GM06990 (cell line): ENCODE measurements around the gene EXOC8.

Experiments
- DNase-seq: peaks from one replicate; pipeline ENCODE4 v3.0.0-alpha.2; 2011; ENCODE audit not compliant: insufficient read length; ENCODE audit errors: extremely low read depth
- H3K27me3 ChIP-seq: replicated peaks from 2 replicates; pipeline ENCODE4 v1.6.0; 2011; ENCODE audit warnings: low read length; ENCODE audit not compliant: control insufficient read depth, insufficient read depth
- H3K36me3 ChIP-seq: 2 replicates; pipeline ENCODE4 v1.5.1; 2011; ENCODE audit warnings: low read length; ENCODE audit not compliant: control insufficient read depth, insufficient read depth
- H3K4me3 ChIP-seq: replicated peaks from 2 replicates; pipeline ENCODE4 v1.5.1; 2011; ENCODE audit warnings: low read depth, mild to moderate bottlenecking, control low read depth, low read length
- TF ChIP-seq, protein P1 (sequence below): IDR thresholded peaks from 2 replicates; pipeline ENCODE4 v1.5.1; 2011; ENCODE audit warnings: low read length, control low read depth, mild to moderate bottlenecking, inconsistent platforms; ENCODE audit not compliant: insufficient read depth, poor library complexity, severe bottlenecking

Gene EXOC8

DNA sequence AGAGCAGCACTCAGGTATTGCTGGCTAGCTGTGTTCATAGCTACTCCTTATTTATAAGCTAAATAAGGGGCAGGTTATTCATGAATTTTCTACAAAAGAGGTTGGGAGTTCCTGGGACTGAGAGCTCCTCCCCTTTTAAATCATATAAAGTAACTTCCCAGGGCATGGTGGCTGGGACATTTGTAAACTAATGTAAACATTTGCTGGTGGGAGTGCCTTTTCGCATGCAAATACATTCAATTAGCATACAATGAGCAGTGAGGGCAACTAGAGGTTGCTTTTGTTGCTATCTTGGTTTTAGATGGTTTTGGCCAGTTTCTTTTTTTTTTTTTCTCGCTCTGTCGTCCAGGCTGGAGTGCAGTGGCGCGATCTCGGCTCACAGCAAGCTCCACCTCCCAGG lies 53.2 kb downstream of the EXOC8 start:
- Histone ChIP-seq H3K36me3 (no peaks in the 10 kb centered on the region), H3K27me3 (no peaks in the 10 kb centered on the region), H3K4me3 (no peak overlapping the region)
- no peak for DNase-seq
- TF ChIP-seq, protein P1, sequence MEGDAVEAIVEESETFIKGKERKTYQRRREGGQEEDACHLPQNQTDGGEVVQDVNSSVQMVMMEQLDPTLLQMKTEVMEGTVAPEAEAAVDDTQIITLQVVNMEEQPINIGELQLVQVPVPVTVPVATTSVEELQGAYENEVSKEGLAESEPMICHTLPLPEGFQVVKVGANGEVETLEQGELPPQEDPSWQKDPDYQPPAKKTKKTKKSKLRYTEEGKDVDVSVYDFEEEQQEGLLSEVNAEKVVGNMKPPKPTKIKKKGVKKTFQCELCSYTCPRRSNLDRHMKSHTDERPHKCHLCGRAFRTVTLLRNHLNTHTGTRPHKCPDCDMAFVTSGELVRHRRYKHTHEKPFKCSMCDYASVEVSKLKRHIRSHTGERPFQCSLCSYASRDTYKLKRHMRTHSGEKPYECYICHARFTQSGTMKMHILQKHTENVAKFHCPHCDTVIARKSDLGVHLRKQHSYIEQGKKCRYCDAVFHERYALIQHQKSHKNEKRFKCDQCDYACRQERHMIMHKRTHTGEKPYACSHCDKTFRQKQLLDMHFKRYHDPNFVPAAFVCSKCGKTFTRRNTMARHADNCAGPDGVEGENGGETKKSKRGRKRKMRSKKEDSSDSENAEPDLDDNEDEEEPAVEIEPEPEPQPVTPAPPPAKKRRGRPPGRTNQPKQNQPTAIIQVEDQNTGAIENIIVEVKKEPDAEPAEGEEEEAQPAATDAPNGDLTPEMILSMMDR, result no peak
